ENCODE results near the gene RBM8A. TPM values are rescaled to one million over a fixed set of nuclear protein-coding genes. Genes with fewer than 3 reads are reported as not detected.

Gene RBM8A
- total and polyA plus RNA-seq, 3 donors from 2014 or later: 123 to 174 (median 158) TPM

DNA sequence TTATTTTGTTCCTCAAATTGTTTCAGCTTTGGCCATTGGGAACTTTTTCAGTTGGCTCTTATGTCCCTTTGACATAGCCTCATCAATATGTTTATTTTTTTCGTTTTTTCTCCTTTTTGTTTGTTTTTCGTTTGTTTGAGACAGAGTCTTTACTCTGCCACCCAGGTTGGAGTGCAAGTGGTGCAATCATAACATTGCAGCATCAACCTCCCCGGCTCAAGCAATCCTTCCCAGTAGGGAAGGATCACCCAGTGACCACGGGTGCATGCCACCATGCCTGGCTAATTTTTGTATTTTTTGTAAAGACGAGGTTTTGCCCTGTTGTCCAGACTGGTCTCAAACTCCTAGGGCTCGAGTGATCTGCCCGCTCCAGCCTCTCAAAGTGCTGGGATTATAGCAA lies 45.3 kb upstream of the RBM8A start:
- WGBS, 2 donors: 80 to 88% methylated on average over 7 of the region's 7 CpGs
- H3K36me3 ChIP-seq (ENCODE audit: low read depth, missing control alignments): no peaks in the 10 kb centered on the region
- no peaks in the 10 kb centered on the region for H3K27me3 ChIP-seq
- intact Hi-C loops (cut with DNase I; ENCODE audit: low total_unique reads): no loop called here
- H3K4me1 ChIP-seq: no peaks in the 10 kb centered on the region
- no peak overlapping the region for H3K4me3 ChIP-seq
- no peak overlapping the region for H3K27ac ChIP-seq
- H3K9me3 ChIP-seq: no peaks in the 10 kb centered on the region
- DNase-seq: no peak
- TF ChIP-seq, protein P1, sequence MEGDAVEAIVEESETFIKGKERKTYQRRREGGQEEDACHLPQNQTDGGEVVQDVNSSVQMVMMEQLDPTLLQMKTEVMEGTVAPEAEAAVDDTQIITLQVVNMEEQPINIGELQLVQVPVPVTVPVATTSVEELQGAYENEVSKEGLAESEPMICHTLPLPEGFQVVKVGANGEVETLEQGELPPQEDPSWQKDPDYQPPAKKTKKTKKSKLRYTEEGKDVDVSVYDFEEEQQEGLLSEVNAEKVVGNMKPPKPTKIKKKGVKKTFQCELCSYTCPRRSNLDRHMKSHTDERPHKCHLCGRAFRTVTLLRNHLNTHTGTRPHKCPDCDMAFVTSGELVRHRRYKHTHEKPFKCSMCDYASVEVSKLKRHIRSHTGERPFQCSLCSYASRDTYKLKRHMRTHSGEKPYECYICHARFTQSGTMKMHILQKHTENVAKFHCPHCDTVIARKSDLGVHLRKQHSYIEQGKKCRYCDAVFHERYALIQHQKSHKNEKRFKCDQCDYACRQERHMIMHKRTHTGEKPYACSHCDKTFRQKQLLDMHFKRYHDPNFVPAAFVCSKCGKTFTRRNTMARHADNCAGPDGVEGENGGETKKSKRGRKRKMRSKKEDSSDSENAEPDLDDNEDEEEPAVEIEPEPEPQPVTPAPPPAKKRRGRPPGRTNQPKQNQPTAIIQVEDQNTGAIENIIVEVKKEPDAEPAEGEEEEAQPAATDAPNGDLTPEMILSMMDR (IDR thresholded peaks at IDR 0.05): no peak
- TF ChIP-seq POLR2A (IDR thresholded peaks at IDR 0.05): no peak

DNA sequence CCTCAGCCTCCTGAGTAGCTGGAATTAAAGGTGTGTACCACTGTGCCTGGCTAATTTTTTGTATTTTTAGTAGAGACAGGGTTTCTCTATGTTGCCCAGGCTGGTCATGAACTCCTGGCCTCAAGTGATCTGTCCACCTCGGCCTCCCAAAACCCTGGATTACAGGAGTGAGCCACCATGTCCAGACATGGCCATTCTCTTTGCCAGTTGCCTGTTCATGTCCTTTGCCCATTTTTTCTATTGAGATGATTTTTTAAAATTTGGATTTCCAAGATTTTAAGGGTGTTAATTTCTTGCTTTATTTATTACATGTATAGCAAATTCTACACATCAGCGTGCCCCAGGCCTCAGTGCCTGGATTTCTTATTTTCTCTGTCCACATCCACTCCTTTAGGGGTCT lies 40.0 kb upstream of the RBM8A start:
- Histone ChIP-seq H3K4me3 (no peak overlapping the region), H3K27me3 (no peaks in the 10 kb centered on the region), H3K4me1 (peaks cover 15% of the 10 kb centered on the region), H3K9me3 (no peaks in the 10 kb centered on the region), H3K27ac (no peak overlapping the region), H3K36me3 (ENCODE audit: low read depth, missing control alignments) (no peaks in the 10 kb centered on the region)
- intact Hi-C loops (cut with DNase I; ENCODE audit: low total_unique reads): no loop called here
- TF ChIP-seq, protein P1 (IDR thresholded peaks at IDR 0.05): no peak
- no peak for TF ChIP-seq POLR2A (IDR thresholded peaks at IDR 0.05)
- no peak for DNase-seq
- WGBS, 2 donors: 90 to 100% methylated on average over 2 of the region's 2 CpGs

GRCh38 chr1:145965119-145965744 lies 37.9 kb upstream of the RBM8A start:
- H3K27me3 ChIP-seq: no peaks in the 10 kb centered on the region
- peak overlapping the region; percentile 80 to 81 for H3K27ac ChIP-seq
- TF ChIP-seq POLR2A (IDR thresholded peaks at IDR 0.05): no peak
- TF ChIP-seq, protein P1 (IDR thresholded peaks at IDR 0.05): no peak
- 0 to 1% methylated on average over 5 of the region's 5 CpGs for WGBS, 2 donors
- peaks cover 23% of the 10 kb centered on the region for H3K4me1 ChIP-seq
- peak overlapping the region; percentile 49 to 76 for H3K4me3 ChIP-seq
- no peak for DNase-seq
- intact Hi-C loops (cut with DNase I; ENCODE audit: low total_unique reads): no loop called here
- H3K36me3 ChIP-seq (ENCODE audit: low read depth, missing control alignments): no peaks in the 10 kb centered on the region
- no peaks in the 10 kb centered on the region for H3K9me3 ChIP-seq

- intact Hi-C loops (cut with DNase I; ENCODE audit: low total_unique reads): no loop called here
- Histone ChIP-seq H3K27ac (peak within 1 kb of the TSS; percentile 80 to 81), H3K27me3 (no peaks in the 10 kb centered on the region), H3K36me3 (ENCODE audit: low read depth, missing control alignments) (no peaks in the 10 kb centered on the region), H3K4me1 (peaks cover 23% of the 10 kb centered on the region), H3K4me3 (peak within 1 kb of the TSS; percentile 49 to 76), H3K9me3 (no peaks in the 10 kb centered on the region)
- WGBS, 2 donors: 1% methylated on average over 27 to 37 of the region's 37 CpGs
- peak; percentile 99 for DNase-seq
- TF ChIP-seq POLR2A (IDR thresholded peaks at IDR 0.05): peak; percentile 87
- TF ChIP-seq, protein P1 (IDR thresholded peaks at IDR 0.05): no peak
Measured at GRCh38 chr1:145964328-145965118, 37.2 kb upstream of the RBM8A start, which contains the start of the genes ANKRD34A and POLR3GL. Gene ANKRD34A, minus strand, starts transcription at chr1:145964575. Its CDS starts 2,816 bp downstream, at chr1:145961759. Gene POLR3GL, plus strand, starts transcription at chr1:145964690. Its CDS starts 10,176 bp downstream, at chr1:145974866.
